ENCODE data around the gene ATF6. TPM values are rescaled to one million over a fixed set of nuclear protein-coding genes. Genes with fewer than 3 reads are reported as not detected.
A peak's percentile ranks its signal among the peaks of the same experiment; 100 is the strongest.

The ATF6 gene
- total and polyA plus RNA-seq, 2 of the 4 experiments (the other 2 are of a cell fraction): 12.2 to 17.6 TPM

DNA sequence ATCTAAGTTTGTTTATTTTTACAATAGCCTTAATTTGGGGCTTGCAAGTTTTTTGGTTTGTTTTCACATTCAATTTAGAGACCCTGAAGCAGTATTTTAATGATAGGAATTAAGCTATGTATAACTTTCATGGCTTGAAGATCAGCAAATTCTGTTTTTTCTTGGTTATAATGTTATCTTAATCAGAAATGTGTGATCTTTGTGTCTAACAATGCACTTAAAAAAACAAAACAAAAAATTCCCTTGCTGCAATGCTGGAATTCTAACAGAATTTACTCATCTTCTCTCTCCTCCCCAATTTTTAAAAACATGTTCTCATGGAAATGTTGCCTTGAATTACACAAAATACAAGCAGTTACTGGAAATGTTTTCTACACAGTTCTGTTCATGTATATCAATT lies 144.5 kb downstream of the ATF6 start:
- Histone ChIP-seq H4K8ac (ENCODE audit: low read depth in 2 of 2, low read length in 2 of 2) (no peak overlapping the region), H3K18ac (ENCODE audit: low read depth, low read length) (no peak overlapping the region), H3K9me3 (ENCODE audit: control insufficient read depth, insufficient read depth, low read length) (peaks cover 2% of the 10 kb centered on the region; the same call in 1 of the 2 replicates), H2BK5ac (ENCODE audit: low read depth, low read length, poor library complexity, severe bottlenecking) (peak overlapping the region; percentile 3), H3K4me1 (ENCODE audit: control insufficient read depth, insufficient read depth, low read length) (peaks cover 3% of the 10 kb centered on the region), H3K9me1 (ENCODE audit: insufficient read depth, low read length) (no peaks in the 10 kb centered on the region), H2BK15ac (ENCODE audit: low read depth, low read length) (no peak overlapping the region), H2BK120ac (ENCODE audit: low read depth, low read length) (no peak overlapping the region), H2AK5ac (ENCODE audit: low read depth, low read length) (no peak overlapping the region), H3K79me1 (ENCODE audit: low read depth in 1 of 2, low read length in 2 of 2) (no peaks in the 10 kb centered on the region), H2AK9ac (replicated peaks; ENCODE audit: low read depth, low read length, poor library complexity) (no peak overlapping the region), H4K5ac (ENCODE audit: low read depth, low read length) (no peak overlapping the region), H3K56ac (ENCODE audit: extremely low read depth, insufficient read depth, low read length) (no peak overlapping the region), H3K27me3 (ENCODE audit: control insufficient read depth, insufficient read depth, low read length) (no peaks in the 10 kb centered on the region), H3K14ac (replicated peaks; ENCODE audit: low read depth, low read length) (no peak overlapping the region), H2BK20ac (ENCODE audit: low read depth, low read length) (no peak overlapping the region), H3K36me3 (ENCODE audit: control insufficient read depth, insufficient read depth, low read length) (no peaks in the 10 kb centered on the region), H3K4me3 (ENCODE audit: insufficient read depth, low read depth, low read length) (no peak overlapping the region), H3K9ac (ENCODE audit: low read depth, low read length) (no peak overlapping the region), H3K4ac (ENCODE audit: low read depth, low read length) (no peak overlapping the region), H2AFZ (replicated peaks; ENCODE audit: low read length, poor library complexity) (no peak overlapping the region), H3K23ac (ENCODE audit: low read depth, low read length) (no peak overlapping the region), H3K27ac (ENCODE audit: insufficient read depth, low read length) (peak overlapping the region; percentile 40; the same call in 1 of the 2 replicates), H3K4me2 (ENCODE audit: low read depth, low read length) (peak overlapping the region; percentile 73), H4K91ac (ENCODE audit: insufficient read depth, low read depth, low read length) (no peak overlapping the region), H4K20me1 (ENCODE audit: insufficient read depth, low read length) (no peaks in the 10 kb centered on the region)
- DNase-seq (peak; percentile 31), ATAC-seq (ENCODE audit: low read depth) (peak; percentile 46)
- BruUV-seq (replicated peaks): no TSS peak
- intact Hi-C loops (cut with micrococcal nuclease): no loop called here
- in situ Hi-C loops (cut with MboI; ENCODE audit: low sequenced_read_pairs): no loop called here
- TF ChIP-seq MAFK (IDR thresholded peaks at IDR 0.05; ENCODE audit: low read depth, low read length): no peak
- no peak for TF ChIP-seq RCOR1 (IDR thresholded peaks at IDR 0.05; ENCODE audit: insufficient replicate concordance, low read length)
- no peak for TF ChIP-seq SMC3 (IDR thresholded peaks at IDR 0.05; ENCODE audit: low read depth, low read length)
- TF ChIP-seq, protein P1, sequence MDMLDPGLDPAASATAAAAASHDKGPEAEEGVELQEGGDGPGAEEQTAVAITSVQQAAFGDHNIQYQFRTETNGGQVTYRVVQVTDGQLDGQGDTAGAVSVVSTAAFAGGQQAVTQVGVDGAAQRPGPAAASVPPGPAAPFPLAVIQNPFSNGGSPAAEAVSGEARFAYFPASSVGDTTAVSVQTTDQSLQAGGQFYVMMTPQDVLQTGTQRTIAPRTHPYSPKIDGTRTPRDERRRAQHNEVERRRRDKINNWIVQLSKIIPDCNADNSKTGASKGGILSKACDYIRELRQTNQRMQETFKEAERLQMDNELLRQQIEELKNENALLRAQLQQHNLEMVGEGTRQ (IDR thresholded peaks at IDR 0.05; ENCODE audit: low read depth, low read length): no peak
- no peak for TF ChIP-seq CEBPB (IDR thresholded peaks at IDR 0.05; ENCODE audit: low read depth, low read length)
- no peak for TF ChIP-seq POLR2A (IDR thresholded peaks at IDR 0.05; ENCODE audit: low read depth, low read length)
- TF ChIP-seq NFE2L2 (IDR thresholded peaks at IDR 0.05; ENCODE audit: low read depth, low read length): no peak
- TF ChIP-seq MAZ (IDR thresholded peaks at IDR 0.05; ENCODE audit: borderline replicate concordance, low read depth, low read length): no peak
- CTCF ChIA-PET: no interaction called here
- dilution Hi-C loops (cut with HindIII; ENCODE audit: low sequenced_read_pairs, unreplicated experiment): no loop called here
- POLR2A ChIA-PET (ENCODE audit: unreplicated experiment): no interaction called here
